ENCODE data around the gene ZNF577. TPM values are rescaled to one million over a fixed set of nuclear protein-coding genes. Genes with fewer than 3 reads are reported as not detected.

The ZNF577 gene
- total RNA-seq, 8 experiments from 2014 or later, result 13.1 to 32.0 (median 18.7) TPM

- Histone ChIP-seq H3K4me3 (peak overlapping the region in 2 of 5 donors; percentile 63 to 80), H3K4me1 (replicated peaks in 1 of 2) (peaks cover 0 to 5% of the 10 kb centered on the region in 2 donors), H3K27ac (no peak overlapping the region)
- in situ Hi-C loops (cut with MboI; ENCODE audit: low pct_unique_long_range_greater_than_20kb in 2 of 9, low sequenced_read_pairs in 9 of 9, unreplicated experiment in 9 of 9), result no loop called here
- peak in 3 of 8 experiments; percentile 2 to 5 (median 4) for ATAC-seq (replicated peaks in 6 of 8)
- WGBS, 10 experiments, result 0 to 100% (median 76%) methylated on average over 1 to 3 of the region's 3 CpGs; no CpG with 5 or more reads in 3 of the 10 experiments
Observed at GRCh38 chr19:51905206-51905605, 17.5 kb upstream of the ZNF577 start.

- WGBS, 10 experiments, result 0 to 20% (median 1%) methylated on average over 3 to 25 of the region's 43 CpGs; no CpG with 5 or more reads in 1 of the 10 experiments
- H3K4me1 ChIP-seq (replicated peaks in 1 of 2), result peaks cover 0 to 5% of the 10 kb centered on the region in 2 donors
- in situ Hi-C loops (cut with MboI; ENCODE audit: low pct_unique_long_range_greater_than_20kb in 2 of 9, low sequenced_read_pairs in 9 of 9, unreplicated experiment in 9 of 9), result no loop called here
- peak; percentile 97 to 99 (median 98) for ATAC-seq (replicated peaks in 6 of 8)
- peak within 1 kb of the TSS; percentile 46 to 96 (median 80) for H3K4me3 ChIP-seq
- peak within 1 kb of the TSS; percentile 68 to 77 for H3K27ac ChIP-seq
Observed at GRCh38 chr19:51904331-51905165, 16.8 kb upstream of the ZNF577 start, which contains the start of gene ZNF649. ZNF649 (minus strand) TSS chr19:51905017; CDS start chr19:51900107, 4,910 bp downstream.

GRCh38 chr19:51903192-51903591 is 15.4 kb upstream of the ZNF577 start:
- Histone ChIP-seq H3K27ac (no peak overlapping the region), H3K4me1 (replicated peaks in 1 of 2) (peaks cover 0 to 5% of the 10 kb centered on the region in 2 donors), H3K4me3 (peak overlapping the region in 3 of 5 donors; percentile 46 to 96 (median 80))
- 72 to 100% (median 98%) methylated on average over 1 to 7 of the region's 8 CpGs; no CpG with 5 or more reads in 3 of the 10 experiments for WGBS, 10 experiments
- ATAC-seq (replicated peaks in 6 of 8), result no peak
- in situ Hi-C loops (cut with MboI; ENCODE audit: low pct_unique_long_range_greater_than_20kb in 2 of 9, low sequenced_read_pairs in 9 of 9, unreplicated experiment in 9 of 9), result no loop called here

GRCh38 chr19:51901860-51902259 is 14.1 kb upstream of the ZNF577 start:
- WGBS, 10 experiments, result 72 to 100% (median 93%) methylated on average over 2 to 4 of the region's 4 CpGs; no CpG with 5 or more reads in 1 of the 10 experiments
- no peak overlapping the region for H3K27ac ChIP-seq
- peaks cover 0 to 5% of the 10 kb centered on the region in 2 donors for H3K4me1 ChIP-seq (replicated peaks in 1 of 2)
- no peak for ATAC-seq (replicated peaks in 6 of 8)
- H3K4me3 ChIP-seq, result no peak overlapping the region
- in situ Hi-C loops (cut with MboI; ENCODE audit: low pct_unique_long_range_greater_than_20kb in 2 of 9, low sequenced_read_pairs in 9 of 9, unreplicated experiment in 9 of 9), result no loop called here

GRCh38 chr19:51891193-51891747 is 3.5 kb upstream of the ZNF577 start:
- in situ Hi-C loops (cut with MboI; ENCODE audit: low pct_unique_long_range_greater_than_20kb in 2 of 9, low sequenced_read_pairs in 9 of 9, unreplicated experiment in 9 of 9), result no loop called here
- no peaks in the 10 kb centered on the region for H3K4me1 ChIP-seq (replicated peaks in 1 of 2)
- no peak overlapping the region for H3K4me3 ChIP-seq
- no peak for ATAC-seq (replicated peaks in 6 of 8)
- 83 to 100% (median 99%) methylated on average over 1 to 8 of the region's 10 CpGs for WGBS, 10 experiments
- no peak overlapping the region for H3K27ac ChIP-seq

GRCh38 chr19:51889934-51890333 is 2.2 kb upstream of the ZNF577 start:
- Histone ChIP-seq H3K4me1 (replicated peaks in 1 of 2) (no peaks in the 10 kb centered on the region), H3K4me3 (no peak overlapping the region), H3K27ac (no peak overlapping the region)
- in situ Hi-C loops (cut with MboI; ENCODE audit: low pct_unique_long_range_greater_than_20kb in 2 of 9, low sequenced_read_pairs in 9 of 9, unreplicated experiment in 9 of 9), result no loop called here
- no peak for ATAC-seq (replicated peaks in 6 of 8)

GRCh38 chr19:51884713-51885112 is 3.0 kb downstream of the ZNF577 start:
- no peak overlapping the region for H3K27ac ChIP-seq
- H3K4me3 ChIP-seq, result no peak overlapping the region
- in situ Hi-C loops (cut with MboI; ENCODE audit: low pct_unique_long_range_greater_than_20kb in 2 of 9, low sequenced_read_pairs in 9 of 9, unreplicated experiment in 9 of 9), result no loop called here
- no peaks in the 10 kb centered on the region for H3K4me1 ChIP-seq (replicated peaks in 1 of 2)
- 71 to 100% (median 98%) methylated on average over 1 to 2 of the region's 2 CpGs for WGBS, 10 experiments
- no peak for ATAC-seq (replicated peaks in 6 of 8)

- 87 to 100% (median 100%) methylated on average over 1 to 3 of the region's 3 CpGs; no CpG with 5 or more reads in 4 of the 10 experiments for WGBS, 10 experiments
- no peak overlapping the region for H3K4me3 ChIP-seq
Observed at GRCh38 chr19:51882518-51882917, 5.2 kb downstream of the ZNF577 start.

GRCh38 chr19:51873097-51873496 is 14.7 kb downstream of the ZNF577 start:
- Histone ChIP-seq H3K27ac (no peak overlapping the region), H3K4me3 (no peak overlapping the region), H3K4me1 (replicated peaks in 1 of 2) (no peaks in the 10 kb centered on the region)
- in situ Hi-C loops (cut with MboI; ENCODE audit: low pct_unique_long_range_greater_than_20kb in 2 of 9, low sequenced_read_pairs in 9 of 9, unreplicated experiment in 9 of 9), result no loop called here
- WGBS, 10 experiments, result 78 to 100% (median 100%) methylated on average over 1 to 4 of the region's 4 CpGs; no CpG with 5 or more reads in 4 of the 10 experiments
- ATAC-seq (replicated peaks in 6 of 8), result no peak

More at GRCh38 chr19:51882518-51882917, 5.2 kb downstream of the ZNF577 start:
- H3K4me1 ChIP-seq (replicated peaks in 1 of 2), result no peaks in the 10 kb centered on the region
- H3K27ac ChIP-seq, result no peak overlapping the region
- in situ Hi-C loops (cut with MboI; ENCODE audit: low pct_unique_long_range_greater_than_20kb in 2 of 9, low sequenced_read_pairs in 9 of 9, unreplicated experiment in 9 of 9), result no loop called here
- ATAC-seq (replicated peaks in 6 of 8), result no peak

- Histone ChIP-seq H3K27ac (no peak overlapping the region), H3K4me1 (replicated peaks in 1 of 2) (no peaks in the 10 kb centered on the region), H3K4me3 (no peak overlapping the region)
- no peak for ATAC-seq (replicated peaks in 6 of 8)
- 0 to 100% (median 86%) methylated on average over 1 to 2 of the region's 2 CpGs; no CpG with 5 or more reads in 1 of the 10 experiments for WGBS, 10 experiments
- in situ Hi-C loops (cut with MboI; ENCODE audit: low pct_unique_long_range_greater_than_20kb in 2 of 9, low sequenced_read_pairs in 9 of 9, unreplicated experiment in 9 of 9), result no loop called here
Observed at GRCh38 chr19:51861870-51862622, 25.7 kb downstream of the ZNF577 start.

- Histone ChIP-seq H3K27ac (no peak overlapping the region), H3K4me3 (no peak overlapping the region), H3K4me1 (replicated peaks in 1 of 2) (no peaks in the 10 kb centered on the region)
- ATAC-seq (replicated peaks in 6 of 8), result no peak
- WGBS, 10 experiments, result 20 to 100% (median 100%) methylated on average over 1 to 2 of the region's 2 CpGs; no CpG with 5 or more reads in 1 of the 10 experiments
- in situ Hi-C loops (cut with MboI; ENCODE audit: low pct_unique_long_range_greater_than_20kb in 2 of 9, low sequenced_read_pairs in 9 of 9, unreplicated experiment in 9 of 9), result no loop called here
Observed at GRCh38 chr19:51837145-51837544, 50.6 kb downstream of the ZNF577 start.

GRCh38 chr19:51830274-51830673 is 57.5 kb downstream of the ZNF577 start:
- no peak overlapping the region for H3K27ac ChIP-seq
- WGBS, 10 experiments, result 67 to 100% (median 97%) methylated on average over 1 to 2 of the region's 2 CpGs
- no peaks in the 10 kb centered on the region for H3K4me1 ChIP-seq (replicated peaks in 1 of 2)
- in situ Hi-C loops (cut with MboI; ENCODE audit: low pct_unique_long_range_greater_than_20kb in 2 of 9, low sequenced_read_pairs in 9 of 9, unreplicated experiment in 9 of 9), result no loop called here
- H3K4me3 ChIP-seq, result no peak overlapping the region
- peak in 3 of 8 experiments; percentile 45 to 98 (median 96) for ATAC-seq (replicated peaks in 6 of 8)

All from motor neuron (in vitro differentiated cells).